H1 (cell line): ENCODE results near the gene HABP4. TPM values are rescaled to one million over a fixed set of nuclear protein-coding genes. Genes with fewer than 3 reads are reported as not detected.

Experiments used
- CTCF ChIA-PET: fragments of 300-600 bp; sonication (Branson Sonifier 250); formaldehyde crosslinking; loops from one replicate; lab custom pipeline; 2021; ENCODE audit not compliant: partially characterized antibody; lab: Charles Lee
- POLR2A ChIA-PET: fragments of 300-600 bp; sonication (Branson Sonifier 250); formaldehyde crosslinking; loops from one replicate; lab custom pipeline; 2021; ENCODE audit warnings: inconsistent platforms; ENCODE audit not compliant: partially characterized antibody; lab: Charles Lee
- DNase-seq, 2 experiments: peaks; one replicate each; pipeline versions ENCODE4 v3.0.0 to v3.0.0-alpha.2; 2010 to 2022; ENCODE audit warnings: low spot score in 2 of 2, low read depth in 1 of 2, mixed read lengths in 1 of 2
- FAIRE-seq: peaks from 2 replicates; lab custom pipeline; 2011; peaks lifted over from hg19 to GRCh38; lab: Jason Lieb, UNC
- H2AFZ ChIP-seq: 2 replicates; pipeline ENCODE4 v1.8.1; 2012; ENCODE audit warnings: low read length, inconsistent platforms
- H2AK5ac ChIP-seq: 2 replicates; pipeline ENCODE4 v1.6.1; 2013; ENCODE audit warnings: low read depth, low read length
- H2BK120ac ChIP-seq: replicated peaks from 2 replicates; pipeline ENCODE3; 2013; ENCODE audit warnings: low read depth, low read length, inconsistent platforms
- H2BK12ac ChIP-seq: 2 replicates; pipeline ENCODE4 v1.6.1; 2013; ENCODE audit warnings: low read depth, low read length
- H2BK15ac ChIP-seq: 2 replicates; pipeline ENCODE4 v1.6.1; 2013; ENCODE audit warnings: low read length
- H2BK20ac ChIP-seq: 2 replicates; pipeline ENCODE4 v1.6.1; 2013; ENCODE audit warnings: low read length
- H2BK5ac ChIP-seq: 2 replicates; pipeline ENCODE4 v1.6.1; 2013; ENCODE audit warnings: low read depth, low read length
- H3K14ac ChIP-seq: 2 replicates; pipeline ENCODE4 v1.6.1; 2013; ENCODE audit warnings: inconsistent platforms; ENCODE audit not compliant: insufficient read length
- H3K18ac ChIP-seq: 2 replicates; pipeline ENCODE4 v1.6.1; 2013; ENCODE audit warnings: low read length; ENCODE audit errors: extremely low read depth
- H3K23ac ChIP-seq: 2 replicates; pipeline ENCODE4 v1.6.1; 2013; ENCODE audit warnings: inconsistent platforms; ENCODE audit not compliant: insufficient read length
- H3K23me2 ChIP-seq: 2 replicates; pipeline ENCODE4 v1.6.1; 2013; ENCODE audit warnings: low read depth, low read length
- H3K27ac ChIP-seq: 2 replicates; pipeline ENCODE4 v1.6.1; 2011; ENCODE audit warnings: low read depth, low read length, inconsistent platforms
- H3K27me3 ChIP-seq, 4 experiments: replicated peaks in 1 of 4; 1 replicate in 1 of 4; 2 replicates in 3 of 4; pipeline versions ENCODE4 v1.6.1 to v1.8.1; 2011 to 2013; ENCODE audit warnings: low read length in 3 of 4, mild to moderate bottlenecking in 3 of 4, inconsistent platforms in 2 of 4, mixed read lengths in 2 of 4, moderate library complexity in 1 of 4; ENCODE audit not compliant: control insufficient read depth in 3 of 4, insufficient read depth in 3 of 4; ENCODE audit errors: extremely low read depth in 1 of 4
- H3K36me3 ChIP-seq, 4 experiments: 2 replicates each; pipeline versions ENCODE4 v1.6.1 to v1.8.1; 2011 to 2013; ENCODE audit warnings: mild to moderate bottlenecking in 4 of 4, low read length in 3 of 4, moderate library complexity in 2 of 4, control low read depth in 1 of 4, inconsistent platforms in 1 of 4; ENCODE audit not compliant: insufficient read depth in 4 of 4, control insufficient read depth in 2 of 4
- H3K4ac ChIP-seq: replicated peaks from 2 replicates; pipeline ENCODE3; 2013; ENCODE audit warnings: low read length, low read depth, mixed read lengths, inconsistent platforms; ENCODE audit not compliant: insufficient read length
- H3K4me1 ChIP-seq, 4 experiments: replicated peaks in 1 of 4; 1 replicate in 1 of 4; 2 replicates in 3 of 4; pipeline versions ENCODE4 v1.6.1 to v1.8.1; 2011 to 2013; ENCODE audit warnings: low read length in 3 of 4, inconsistent platforms in 2 of 4, mixed read lengths in 1 of 4; ENCODE audit not compliant: insufficient read depth in 4 of 4, control insufficient read depth in 3 of 4
- H3K4me2 ChIP-seq, 2 experiments: 2 replicates each; pipeline versions ENCODE4 v1.6.1 to v1.8.1; 2011 to 2013; ENCODE audit warnings: low read depth in 2 of 2, low read length in 2 of 2, control low read depth in 1 of 2, inconsistent platforms in 1 of 2, mild to moderate bottlenecking in 1 of 2; ENCODE audit not compliant: insufficient read depth in 1 of 2
- H3K4me3 ChIP-seq, 4 experiments: fragments of 200-600, 300-600 bp in 1 of 4; sonication (generic), shearing (Covaris generic), sonication (Bioruptor Twin) in 1 of 4; 2 replicates each; pipeline versions ENCODE4 v1.5.1 to v1.8.1; 2011 to 2016; ENCODE audit warnings: low read length in 4 of 4, low read depth in 3 of 4, control low read depth in 2 of 4, inconsistent platforms in 2 of 4, mild to moderate bottlenecking in 2 of 4, mixed read lengths in 1 of 4, moderate library complexity in 1 of 4; ENCODE audit not compliant: insufficient read depth in 2 of 4; ENCODE audit errors: extremely low read depth in 1 of 4
- H3K56ac ChIP-seq: replicated peaks from 2 replicates; pipeline ENCODE3; 2013; ENCODE audit warnings: low read depth, mild to moderate bottlenecking, mixed read lengths, low read length, inconsistent platforms; ENCODE audit not compliant: insufficient read length
- H3K79me1 ChIP-seq: 2 replicates; pipeline ENCODE4 v1.6.1; 2013; ENCODE audit warnings: low read depth, low read length, control low read depth
- H3K79me2 ChIP-seq, 2 experiments: 2 replicates each; pipeline versions ENCODE4 v1.6.1 to v1.8.1; 2012 to 2013; ENCODE audit warnings: low read length in 2 of 2, mild to moderate bottlenecking in 2 of 2, inconsistent platforms in 1 of 2; ENCODE audit not compliant: insufficient read depth in 2 of 2, control insufficient read depth in 1 of 2
- H3K9ac ChIP-seq, 4 experiments: replicated peaks in 1 of 4; 1 replicate in 1 of 4; 2 replicates in 3 of 4; pipeline versions ENCODE4 v1.6.1 to v1.8.1; 2011 to 2013; ENCODE audit warnings: low read depth in 3 of 4, low read length in 3 of 4, control low read depth in 2 of 4, mild to moderate bottlenecking in 2 of 4, moderate library complexity in 2 of 4, inconsistent platforms in 1 of 4; ENCODE audit errors: extremely low read depth in 1 of 4
- H3K9me3 ChIP-seq, 2 experiments: 2 replicates each; pipeline versions ENCODE4 v1.6.1 to v1.8.1; 2012 to 2013; ENCODE audit warnings: mild to moderate bottlenecking in 2 of 2, moderate library complexity in 2 of 2, control low read depth in 1 of 2, inconsistent platforms in 1 of 2, low read depth in 1 of 2, low read length in 1 of 2, mixed read lengths in 1 of 2; ENCODE audit not compliant: insufficient read depth in 2 of 2
- H4K20me1 ChIP-seq, 2 experiments: replicated peaks in 1 of 2; 2 replicates each; pipeline versions ENCODE3 to v1.8.1; 2011 to 2013; ENCODE audit warnings: inconsistent platforms in 2 of 2, low read length in 2 of 2, mild to moderate bottlenecking in 1 of 2; ENCODE audit not compliant: insufficient read depth in 2 of 2, control insufficient read depth in 1 of 2
- H4K5ac ChIP-seq: 2 replicates; pipeline ENCODE4 v1.6.1; 2013; ENCODE audit warnings: low read length, low read depth, mixed read lengths, inconsistent platforms; ENCODE audit not compliant: insufficient read length
- H4K8ac ChIP-seq: 2 replicates; pipeline ENCODE4 v1.8.0; 2013; ENCODE audit warnings: mild to moderate bottlenecking, moderate library complexity, low read length, inconsistent platforms; ENCODE audit not compliant: insufficient read depth; ENCODE audit errors: extremely low read depth
- H4K91ac ChIP-seq: replicated peaks from 2 replicates; pipeline ENCODE3; 2013; ENCODE audit warnings: low read length, mixed read lengths, inconsistent platforms; ENCODE audit not compliant: insufficient read length
- ASH2L ChIP-seq: fragments of 200-600, 300-600 bp; sonication (generic); IDR thresholded peaks from one replicate; pipeline ENCODE4 v1.7.1; 2017; ENCODE audit warnings: low read length
- BACH1 ChIP-seq: IDR thresholded peaks from 2 replicates; pipeline ENCODE4 v1.6.1; 2012; ENCODE audit warnings: low read length, improper control_type of control experiment
- CBX8 ChIP-seq: fragments of 300-800, 300-1000 bp; sonication (generic); IDR thresholded peaks from 2 replicates; pipeline ENCODE4 v1.7.1; 2016; ENCODE audit warnings: low read depth, low read length, borderline replicate concordance
- CHD1 ChIP-seq: IDR thresholded peaks from 2 replicates; pipeline ENCODE4 v1.6.1; 2012; ENCODE audit warnings: low read depth, low read length, improper control_type of control experiment
- CREB1 ChIP-seq: IDR thresholded peaks from 2 replicates; pipeline ENCODE4 v1.6.1; 2012; ENCODE audit warnings: inconsistent platforms
- CTBP2 ChIP-seq: IDR thresholded peaks from 2 replicates; pipeline ENCODE4 v1.7.0; 2011; ENCODE audit warnings: borderline replicate concordance, mild to moderate bottlenecking, moderate library complexity, mixed read lengths, low read length; ENCODE audit not compliant: insufficient read depth, insufficient read length
- JUN ChIP-seq: IDR thresholded peaks from 2 replicates; pipeline ENCODE4 v1.6.1; 2011; ENCODE audit warnings: low read depth, mild to moderate bottlenecking, improper control_type of control experiment, low read length
- KDM1A ChIP-seq: fragments of 200-600, 300-600 bp; sonication (generic); IDR thresholded peaks from 2 replicates; pipeline ENCODE4 v1.7.1; 2016; ENCODE audit warnings: mild to moderate bottlenecking, low read length, borderline replicate concordance
- POLR2A ChIP-seq, 2 experiments: IDR thresholded peaks; 1 replicate in 1 of 2; 2 replicates in 1 of 2; pipeline ENCODE4 v1.6.1; 2011; ENCODE audit warnings: low read depth in 2 of 2, low read length in 2 of 2, mild to moderate bottlenecking in 2 of 2; ENCODE audit errors: control extremely low read depth in 1 of 2
- RBBP5 ChIP-seq: IDR thresholded peaks from 2 replicates; pipeline ENCODE4 v1.7.1; 2012; ENCODE audit warnings: low read depth, mild to moderate bottlenecking, inconsistent platforms, low read length, moderate library complexity, borderline replicate concordance
- RFX5 ChIP-seq: IDR thresholded peaks from 2 replicates; pipeline ENCODE4 v1.6.1; 2011; ENCODE audit warnings: low read depth, low read length, improper control_type of control experiment, borderline replicate concordance
- SUZ12 ChIP-seq: fragments of 200-600 bp; sonication (generic); IDR thresholded peaks from 2 replicates; pipeline ENCODE4 v1.6.1; 2012; ENCODE audit warnings: mild to moderate bottlenecking, inconsistent platforms, low read length, moderate library complexity, mixed read lengths
- TAF7 ChIP-seq: optimal IDR thresholded peaks from 2 replicates; pipeline ENCODE3; 2011; ENCODE audit warnings: low read depth, mild to moderate bottlenecking, inconsistent platforms, low read length, moderate library complexity, borderline replicate concordance
- WGBS, 2 experiments: shearing (Covaris generic) in 1 of 2; methylation state at CpG; one replicate each; pipeline versions ENCODE4 v1.1.6 to v1.1.7; 2013 to 2015; ENCODE audit warnings: low lambda C conversion rate in 2 of 2, mixed read lengths in 2 of 2, inconsistent platforms in 1 of 2, low coverage in 1 of 2, missing lambda C conversion rate in 1 of 2; ENCODE audit not compliant: insufficient replicate concordance in 2 of 2, insufficient coverage in 1 of 2, insufficient read length in 1 of 2; ENCODE audit errors: extremely low coverage in 1 of 2, missing lambda C conversion rate in 1 of 2; 5-methylcytosine and 5-hydroxymethylcytosine counted together
- polyA plus RNA-seq, 7 experiments: library from polyadenylated mRNA; depleted of rRNA in 3 of 7; stranded (reverse) in 5 of 7; unstranded in 2 of 7; fragments of >200 nt in 5 of 7; fragments of 200-250 nt in 2 of 7; gene quantifications; 1 replicate in 5 of 7; 2 replicates in 1 of 7; 4 replicates in 1 of 7; pipeline versions ENCODE4 v1.2.1 to v1.2.3, GENCODE V29; 2011 to 2013; ENCODE audit warnings: missing spikeins in 2 of 7, mixed read lengths in 2 of 7
- total RNA-seq: library from RNA; stranded (reverse); fragmentation: NEBNext Ultra II Directional; extraction: Animal tissue kit (Norgen Biotek cat#: 25700); gene quantifications from 2 replicates; pipeline ENCODE4 v1.2.1, GENCODE V29; 2021
- TF ChIP-seq, protein P1 (sequence below): IDR thresholded peaks from 2 replicates; pipeline ENCODE4 v1.6.1; 2011; ENCODE audit warnings: low read depth, mild to moderate bottlenecking, low read length; ENCODE audit not compliant: insufficient read depth

The HABP4 gene
- total and polyA plus RNA-seq, 2 of the 8 experiments (the other 6 are each of a cell fraction or from before 2014, with no cell fraction given), result 3.3 to 11.2 TPM

DNA sequence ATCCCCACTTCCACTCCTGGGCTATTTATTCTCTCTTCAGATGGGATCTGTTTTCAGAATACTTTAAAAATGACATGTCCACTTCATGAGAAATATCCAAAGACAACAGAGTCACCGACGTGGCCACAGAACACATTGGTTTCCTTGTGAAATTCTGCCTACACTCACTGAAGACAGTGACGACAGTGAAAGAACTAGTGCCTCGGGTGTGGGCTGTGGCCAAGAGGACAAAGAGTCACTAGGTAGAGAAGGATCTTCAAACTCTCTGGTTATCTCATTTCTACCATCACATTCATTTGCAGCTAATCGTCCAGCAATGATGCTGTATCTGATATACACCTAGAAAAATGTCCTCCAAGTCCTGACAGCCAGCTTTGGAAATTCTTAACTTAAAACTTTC is 59.1 kb downstream of the HABP4 start:
- no peak overlapping the region for H4K91ac ChIP-seq
- FAIRE-seq, result no peak
- no peak overlapping the region for H2AFZ ChIP-seq
- H2AK5ac ChIP-seq, result no peak overlapping the region
- DNase-seq, result no peak
- no peak overlapping the region for H3K4me3 ChIP-seq
- H2BK5ac ChIP-seq, result no peak overlapping the region
- H4K5ac ChIP-seq, result no peak overlapping the region
- no peak overlapping the region for H3K9ac ChIP-seq
- H3K4me2 ChIP-seq, result no peak overlapping the region
- ChIA-PET POLR2A (interaction anchor here (1.4 kb wide), 1 partner anchor 8 kb away, joined by 3 read pairs; no protein-coding TSS in a partner anchor), CTCF (interaction anchor here (1.3 kb wide), 1 partner anchor 12 kb away, joined by 3 read pairs; no protein-coding TSS in a partner anchor)
- H3K23ac ChIP-seq, result no peak overlapping the region
- no peaks in the 10 kb centered on the region for H3K9me3 ChIP-seq
- H3K36me3 ChIP-seq, result peaks cover 0 to 4% (median 0%) of the 10 kb centered on the region in 4 experiments; a peak in 2 of 8 replicates
- no peaks in the 10 kb centered on the region for H3K27me3 ChIP-seq
- H3K27ac ChIP-seq, result no peak overlapping the region
- no peaks in the 10 kb centered on the region for H3K23me2 ChIP-seq
- H2BK120ac ChIP-seq, result no peak overlapping the region
- H3K14ac ChIP-seq, result no peak overlapping the region
- H2BK15ac ChIP-seq, result no peak overlapping the region
- no peaks in the 10 kb centered on the region for H4K20me1 ChIP-seq
- H3K4ac ChIP-seq, result no peak overlapping the region
- no peak overlapping the region for H4K8ac ChIP-seq
- H3K4me1 ChIP-seq, result 0 out of 7 replicates have a peak, but pooled peaks cover 0 to under 1% (median 0%) of the 10 kb centered on the region in 4 experiments
- H3K79me2 ChIP-seq, result no peaks in the 10 kb centered on the region
- H3K56ac ChIP-seq, result no peak overlapping the region
- no peaks in the 10 kb centered on the region for H3K79me1 ChIP-seq
- WGBS, 2 experiments, result 86% methylated on average over 5 of the region's 5 CpGs; no CpG with 5 or more reads in 1 of the 2 experiments
- H3K18ac ChIP-seq, result no peak overlapping the region
- no peak overlapping the region for H2BK12ac ChIP-seq
- H2BK20ac ChIP-seq, result peak overlapping the region; percentile 3; the same call in 1 of the 2 replicates
- TF ChIP-seq, protein P1, sequence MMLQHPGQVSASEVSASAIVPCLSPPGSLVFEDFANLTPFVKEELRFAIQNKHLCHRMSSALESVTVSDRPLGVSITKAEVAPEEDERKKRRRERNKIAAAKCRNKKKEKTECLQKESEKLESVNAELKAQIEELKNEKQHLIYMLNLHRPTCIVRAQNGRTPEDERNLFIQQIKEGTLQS, result no peak
- TF ChIP-seq KDM1A (no peak), RBBP5 (no peak), CREB1 (no peak), POLR2A (IDR thresholded peaks at IDR 0.05; ENCODE audit: control extremely low read depth in 1 of 2, low read depth in 2 of 2, low read length in 2 of 2) (no peak), RFX5 (no peak), CHD1 (no peak), JUN (no peak), CBX8 (no peak), BACH1 (no peak), TAF7 (no peak), ASH2L (no peak), SUZ12 (no peak), CTBP2 (no peak)
